Measurements from ENCODE around the gene EPHB2. TPM values are rescaled to one million over a fixed set of nuclear protein-coding genes. Genes with fewer than 3 reads are reported as not detected.
"Not testable (repeated sequence)": the region's sequence is repeated elsewhere in the genome, so short reads cannot be mapped to it uniquely, and the experiment has no call there.

EPHB2 gene
- total RNA-seq, 1 donor from 2014 or later: 4.2 TPM

DNA sequence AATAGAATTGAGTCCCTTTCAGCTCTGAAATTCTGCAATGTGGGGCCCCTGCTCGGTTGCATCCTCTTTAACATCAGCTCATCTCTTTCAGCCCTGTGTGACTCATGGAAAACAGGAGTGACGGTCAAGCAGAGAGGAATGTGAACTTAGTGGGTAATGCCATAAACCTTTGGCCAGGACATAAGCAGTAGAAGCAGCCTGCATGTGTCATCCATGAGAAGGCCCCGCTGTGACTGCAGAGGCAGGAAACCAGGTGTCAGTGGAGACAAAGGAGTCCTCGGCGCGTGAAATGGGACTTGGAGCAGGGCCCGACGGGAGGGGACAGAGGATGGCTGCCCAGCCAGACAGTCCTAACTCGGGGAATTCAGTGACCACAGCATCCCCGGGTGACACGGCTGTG is 21.1 kb upstream of the EPHB2 start:
- peak; percentile 51 for DNase-seq (ENCODE audit: low read depth)

GRCh38 chr1:22691031-22691753 is 19.4 kb upstream of the EPHB2 start:
- DNase-seq (ENCODE audit: low read depth): no peak

GRCh38 chr1:22694172-22694571 is 16.5 kb upstream of the EPHB2 start:
- DNase-seq (ENCODE audit: low read depth): no peak

- no peak for DNase-seq (ENCODE audit: low read depth)
Measured at GRCh38 chr1:22696610-22697009, 14.0 kb upstream of the EPHB2 start.

DNA sequence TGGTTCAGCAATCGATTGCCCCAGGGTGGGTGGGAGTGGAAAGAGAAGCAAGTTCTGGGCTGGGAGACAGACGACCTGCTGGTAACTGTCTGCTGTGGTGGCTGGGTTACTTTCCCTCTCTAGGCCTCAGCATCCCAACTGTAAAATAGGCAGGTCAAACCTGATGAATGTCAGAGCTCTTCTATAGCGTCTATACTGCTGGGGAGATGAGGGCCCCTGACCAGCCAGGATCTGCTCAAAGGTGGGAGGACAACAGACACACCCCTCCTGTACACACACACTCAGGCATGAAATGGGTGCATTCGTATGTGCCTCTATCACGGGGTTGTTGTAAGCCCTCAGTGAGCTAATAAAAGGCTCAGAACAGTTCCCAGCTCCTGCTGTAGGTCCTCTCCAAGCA is 12.7 kb upstream of the EPHB2 start:
- DNase-seq (ENCODE audit: low read depth): no peak

DNA sequence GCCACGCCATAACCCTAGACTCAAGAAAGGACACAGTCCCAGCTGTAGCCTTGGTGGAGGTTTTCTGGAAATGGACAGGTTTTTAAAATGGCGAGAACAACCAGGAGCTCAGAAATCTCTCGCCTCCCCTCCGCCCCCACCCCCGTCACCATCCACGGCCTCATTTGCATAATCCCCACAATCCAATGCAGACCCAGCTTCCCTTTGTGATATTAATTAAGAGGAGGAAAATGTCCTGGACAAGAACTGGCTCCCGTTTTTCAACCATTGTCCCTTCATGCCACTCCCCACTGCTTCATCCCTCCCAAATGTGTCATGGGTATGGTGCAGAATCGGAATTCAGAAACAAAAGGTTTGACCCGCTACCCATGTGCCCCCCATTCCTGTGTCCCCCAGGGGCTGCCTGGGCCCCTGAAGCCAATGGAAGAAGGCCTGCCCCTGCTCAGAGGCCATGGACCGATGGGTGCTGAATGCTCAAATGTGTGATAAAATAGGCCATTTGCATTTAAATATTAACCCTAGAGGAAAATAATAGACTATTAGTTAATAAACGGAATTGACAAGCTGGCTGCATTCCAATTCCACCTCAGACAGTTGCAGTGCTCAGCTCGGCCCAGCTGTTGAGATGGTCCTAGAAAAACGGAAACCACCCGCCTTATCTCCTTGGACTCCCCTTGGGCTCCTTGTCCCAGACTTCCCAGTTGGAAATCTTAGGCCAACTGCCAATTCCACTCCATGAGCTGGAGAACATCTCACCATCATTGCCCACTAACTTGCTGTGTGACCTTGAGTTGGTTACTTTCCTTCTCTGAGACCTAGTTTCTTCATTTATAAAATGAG is 10.7 kb upstream of the EPHB2 start:
- DNase-seq (ENCODE audit: low read depth): no peak

DNA sequence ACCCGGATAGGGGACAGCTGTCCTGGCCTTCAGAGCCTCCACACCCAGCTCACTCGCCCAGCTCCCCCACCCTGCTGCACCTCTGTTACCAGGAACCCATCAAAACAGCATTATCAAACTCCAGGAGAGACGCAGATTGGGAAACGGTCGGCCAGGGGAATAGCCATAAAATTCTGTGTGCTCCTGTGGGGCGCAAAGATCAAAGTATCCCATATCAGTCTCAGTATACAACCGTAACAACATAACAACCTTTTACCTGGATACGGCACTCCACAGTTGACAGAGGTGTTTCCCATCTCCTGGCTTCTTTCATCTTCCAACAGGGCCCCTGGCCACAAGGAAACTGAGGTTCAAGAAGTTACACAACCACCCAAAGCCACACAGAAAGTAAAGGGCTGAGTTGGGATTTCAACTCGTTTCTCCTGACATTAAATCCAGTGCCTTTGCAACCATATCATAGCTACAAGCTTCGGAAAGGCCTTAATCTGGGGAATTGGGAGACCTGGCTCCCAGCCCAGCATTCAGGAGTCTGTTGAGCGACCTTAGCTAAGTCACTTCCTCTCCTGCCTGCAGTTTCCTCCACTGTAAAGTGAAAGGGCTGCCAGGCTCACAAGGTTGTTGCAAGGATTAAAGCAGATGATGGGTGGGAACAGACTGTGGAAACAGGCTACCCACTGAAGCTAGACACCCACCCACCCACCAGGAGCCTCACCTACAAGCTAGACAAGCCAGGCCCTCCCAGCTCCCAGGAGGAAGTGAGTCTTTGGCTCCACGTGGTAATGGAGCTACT is 8.1 kb upstream of the EPHB2 start:
- DNase-seq (ENCODE audit: low read depth): no peak

DNA sequence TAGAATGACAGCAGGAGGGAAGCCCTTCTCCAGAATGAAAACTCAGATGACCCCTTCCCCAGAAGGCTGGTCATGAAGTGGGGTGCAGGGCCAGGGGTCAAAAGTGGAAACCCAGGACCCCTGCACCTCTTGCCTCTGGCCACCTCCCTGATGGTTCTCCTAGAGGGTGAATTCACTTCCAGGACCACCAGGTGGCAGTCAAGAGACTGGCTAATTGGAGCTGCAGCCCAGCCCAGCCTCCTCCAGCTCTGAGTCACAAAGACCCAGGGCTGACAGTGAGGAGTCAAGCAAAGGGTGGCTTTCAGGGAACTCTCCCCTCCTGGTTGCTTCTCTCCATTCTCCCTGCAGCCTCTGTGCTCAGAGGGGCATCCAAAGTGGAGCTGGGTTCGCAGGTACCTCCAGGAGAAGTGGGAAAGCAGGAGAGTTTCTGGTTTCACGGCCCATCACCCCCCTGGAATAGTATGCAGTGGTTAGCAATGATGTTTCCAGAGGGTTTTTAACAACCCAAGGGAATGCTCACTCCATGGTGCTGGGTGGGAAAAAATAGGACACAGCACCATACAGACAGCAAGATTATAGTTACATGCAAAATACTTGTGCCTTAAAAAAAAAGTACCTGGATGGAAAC is 6.1 kb upstream of the EPHB2 start:
- peak; percentile 90 for DNase-seq (ENCODE audit: low read depth)

GRCh38 chr1:22705586-22705985 is 5.1 kb upstream of the EPHB2 start:
- no peak for DNase-seq (ENCODE audit: low read depth)

- DNase-seq (ENCODE audit: low read depth): not testable (repeated sequence)
Measured at GRCh38 chr1:22706100-22706499, 4.5 kb upstream of the EPHB2 start.

- no peak for DNase-seq (ENCODE audit: low read depth)
Measured at GRCh38 chr1:22708777-22709176, 1.9 kb upstream of the EPHB2 start.

- DNase-seq (ENCODE audit: low read depth): no peak
Measured at GRCh38 chr1:22709227-22709626, 1.4 kb upstream of the EPHB2 start.

- DNase-seq (ENCODE audit: low read depth): peak; percentile 57
Measured at GRCh38 chr1:22709891-22710700, 543 bp upstream of the EPHB2 start.

GRCh38 chr1:22711071-22711470 is 432 bp downstream of the EPHB2 start:
- peak; percentile 29 for DNase-seq (ENCODE audit: low read depth)

- peak; percentile 21 for DNase-seq (ENCODE audit: low read depth)
Measured at GRCh38 chr1:22711591-22712501, 1.2 kb downstream of the EPHB2 start.

GRCh38 chr1:22712502-22713271 is 2.0 kb downstream of the EPHB2 start:
- DNase-seq (ENCODE audit: low read depth): no peak

DNA sequence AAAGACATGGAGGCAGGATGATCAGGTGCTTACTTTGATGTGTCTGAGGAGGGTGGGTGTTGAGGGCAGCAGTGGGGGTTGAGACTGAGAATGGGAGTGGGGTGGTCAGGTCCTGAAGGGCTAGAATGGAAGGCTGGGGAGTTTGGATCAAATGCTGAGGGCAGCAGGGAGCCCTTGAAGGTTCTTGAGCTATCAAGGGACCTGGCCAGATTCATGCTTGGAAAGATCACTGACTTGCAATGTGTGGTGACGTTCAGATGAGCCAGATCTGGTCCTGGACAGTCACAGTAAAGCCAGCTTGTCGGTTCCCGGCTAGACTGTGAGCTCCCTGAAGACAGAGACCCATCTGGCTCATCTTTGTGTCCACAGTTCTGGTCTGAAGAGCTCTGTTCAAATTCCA is 3.8 kb downstream of the EPHB2 start:
- no peak for DNase-seq (ENCODE audit: low read depth)

DNA sequence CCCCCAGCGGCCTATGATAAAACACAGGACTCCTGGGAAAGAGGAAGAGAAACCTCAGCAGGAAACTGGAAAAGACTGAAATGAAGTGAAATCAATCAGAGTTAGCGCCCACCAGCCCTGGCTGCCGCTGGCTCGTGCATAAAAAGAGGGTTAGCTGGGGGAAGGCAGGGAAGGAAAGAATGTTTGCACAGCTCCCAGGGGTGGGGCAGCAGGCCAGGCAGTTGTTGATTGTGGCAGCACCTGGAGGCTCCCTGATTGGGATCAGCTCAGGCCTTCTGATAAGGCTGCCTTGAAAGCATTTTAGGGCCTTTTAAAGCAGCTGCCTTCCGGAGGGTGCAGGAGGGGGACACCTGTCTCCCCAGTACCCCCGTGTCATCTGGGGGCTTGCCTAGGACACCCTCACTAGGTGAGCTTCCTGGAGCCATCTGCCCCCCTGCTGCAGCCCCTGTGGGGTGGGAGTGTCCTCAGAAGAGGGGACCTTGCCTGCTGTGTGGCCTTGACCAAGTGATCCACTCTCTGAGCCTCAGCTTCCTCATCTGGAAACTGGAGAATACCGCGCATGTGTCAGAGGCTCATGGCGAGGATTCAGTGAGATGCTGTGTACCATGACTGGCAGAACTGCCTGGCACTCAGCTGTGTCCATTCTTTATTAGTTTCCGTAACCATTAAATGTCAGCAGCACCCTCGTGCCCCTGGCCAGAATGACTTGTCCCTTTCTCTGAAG is 6.6 kb downstream of the EPHB2 start:
- no peak for DNase-seq (ENCODE audit: low read depth)
